Kidney tubule cell (primary cell): ENCODE data around the gene KRT80.

Experiments
- DNase-seq: peaks from one replicate; pipeline ENCODE4 v3.0.0-alpha.2; 2018; ENCODE audit warnings: low spot score

The KRT80 gene

DNA sequence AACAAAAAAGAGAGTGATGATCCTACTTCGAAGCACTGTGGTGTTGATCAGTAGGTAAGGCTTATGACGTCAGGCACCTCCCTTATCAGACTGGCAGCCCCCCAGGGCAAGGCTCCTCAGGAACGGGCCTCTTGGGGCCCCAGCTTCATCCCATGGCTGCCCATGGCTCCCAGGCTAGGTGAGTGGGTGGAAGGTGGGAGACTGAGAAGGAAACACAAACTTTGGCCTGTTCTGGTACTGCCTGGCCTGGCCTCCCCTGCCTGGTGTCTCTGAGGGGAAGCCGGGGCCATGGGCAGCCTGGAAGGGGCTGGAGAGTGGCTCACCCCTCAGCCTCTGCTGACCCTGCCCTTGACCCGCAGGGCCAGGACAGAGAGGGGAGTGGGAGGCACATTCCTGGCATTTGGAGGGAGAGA, 38.9 kb downstream of the KRT80 start:
- no peak for DNase-seq

- DNase-seq, result peak; percentile 80
Observed at GRCh38 chr12:52151837-52152783, 39.7 kb downstream of the KRT80 start.

DNA sequence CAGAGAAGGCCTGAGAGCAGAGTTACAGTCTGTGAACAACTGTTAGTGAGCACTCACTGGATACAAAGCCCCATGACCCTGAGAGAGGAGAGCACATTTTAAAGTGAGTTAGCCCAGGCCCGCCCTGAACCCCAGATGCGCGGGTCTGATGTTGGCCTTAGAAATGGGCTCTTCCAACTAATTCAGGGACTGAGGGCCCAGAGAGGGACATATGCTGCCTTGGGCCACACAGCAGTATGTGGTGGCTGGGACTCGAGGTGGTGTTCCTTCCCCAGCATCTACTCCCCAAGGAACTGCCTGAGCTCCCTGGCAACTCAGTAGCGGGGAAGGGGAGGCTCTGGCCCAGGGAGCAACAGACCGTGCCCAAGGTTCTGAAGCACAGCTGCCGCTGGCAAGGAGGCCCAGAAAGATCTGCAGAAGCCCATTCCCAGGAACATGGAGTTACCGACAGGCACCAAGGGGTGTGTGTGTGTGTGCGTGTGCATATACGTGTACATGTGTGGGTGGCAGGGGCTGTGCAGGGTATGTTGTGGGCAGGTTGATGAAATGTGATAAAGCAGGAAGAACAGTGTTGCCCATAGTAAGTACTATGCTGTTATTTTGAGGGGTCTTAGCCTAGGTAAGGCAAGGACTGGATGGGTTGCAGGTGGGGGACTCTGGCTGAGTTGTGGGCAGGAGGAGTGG, 40.5 kb downstream of the KRT80 start:
- DNase-seq, result no peak

DNA sequence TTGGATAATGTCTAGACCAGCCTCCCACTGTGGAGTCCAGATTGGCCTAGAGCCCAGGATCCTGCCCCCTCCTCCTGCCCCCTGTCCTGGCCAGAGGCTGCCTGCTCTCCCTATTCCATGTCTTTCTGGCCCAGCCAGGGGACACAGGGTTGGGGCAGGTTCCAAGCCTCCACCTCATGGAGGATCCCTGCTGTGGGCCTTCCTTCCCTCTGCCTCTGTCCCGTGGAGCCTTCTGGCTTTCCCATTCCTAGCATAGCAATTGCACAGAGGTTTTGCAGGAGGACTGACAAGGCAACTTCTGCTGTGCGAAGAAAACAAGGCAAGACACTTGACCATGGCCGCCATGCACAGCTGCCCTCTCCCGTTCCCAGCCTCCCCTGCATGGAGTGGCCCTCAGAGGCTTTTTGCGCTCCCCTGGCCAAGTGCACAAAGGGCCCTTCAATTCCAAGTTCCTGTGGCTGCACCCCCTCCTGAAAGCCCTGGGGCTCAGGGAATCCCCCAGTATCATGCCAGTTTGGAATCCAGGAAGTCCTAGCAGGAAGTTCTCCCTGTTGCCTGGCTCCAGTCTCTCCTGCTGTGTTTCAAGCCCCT, 42.1 kb downstream of the KRT80 start:
- DNase-seq, result peak; percentile 65

- no peak for DNase-seq
Observed at GRCh38 chr12:52149182-52149641, 42.6 kb downstream of the KRT80 start.

GRCh38 chr12:52148464-52149181, 43.2 kb downstream of the KRT80 start:
- peak; percentile 95 for DNase-seq

DNA sequence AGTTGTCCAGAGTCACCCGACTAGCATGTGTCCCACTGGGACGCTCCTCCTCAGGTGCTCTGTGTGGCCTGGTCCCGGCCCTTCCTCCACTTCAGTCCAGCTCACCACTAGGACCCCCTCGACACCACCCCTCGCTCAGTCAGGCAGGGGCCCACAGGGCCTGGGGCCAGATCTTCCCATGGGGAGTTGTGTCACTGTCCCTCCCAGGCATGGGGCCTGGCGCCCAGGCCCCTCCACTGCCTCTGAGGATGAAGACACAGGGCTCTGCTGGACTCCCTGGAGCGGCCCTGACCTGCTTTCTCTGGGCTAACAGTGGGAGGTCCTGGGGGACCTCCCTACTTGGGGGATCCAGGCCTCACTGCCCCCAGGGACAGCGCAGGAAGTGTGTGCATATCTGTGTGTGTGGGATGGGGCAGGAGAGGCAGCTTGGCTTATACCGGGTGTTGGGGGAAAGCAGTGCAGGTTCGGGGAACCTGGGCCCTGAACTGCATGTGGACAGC, 43.8 kb downstream of the KRT80 start:
- DNase-seq, result no peak

DNA sequence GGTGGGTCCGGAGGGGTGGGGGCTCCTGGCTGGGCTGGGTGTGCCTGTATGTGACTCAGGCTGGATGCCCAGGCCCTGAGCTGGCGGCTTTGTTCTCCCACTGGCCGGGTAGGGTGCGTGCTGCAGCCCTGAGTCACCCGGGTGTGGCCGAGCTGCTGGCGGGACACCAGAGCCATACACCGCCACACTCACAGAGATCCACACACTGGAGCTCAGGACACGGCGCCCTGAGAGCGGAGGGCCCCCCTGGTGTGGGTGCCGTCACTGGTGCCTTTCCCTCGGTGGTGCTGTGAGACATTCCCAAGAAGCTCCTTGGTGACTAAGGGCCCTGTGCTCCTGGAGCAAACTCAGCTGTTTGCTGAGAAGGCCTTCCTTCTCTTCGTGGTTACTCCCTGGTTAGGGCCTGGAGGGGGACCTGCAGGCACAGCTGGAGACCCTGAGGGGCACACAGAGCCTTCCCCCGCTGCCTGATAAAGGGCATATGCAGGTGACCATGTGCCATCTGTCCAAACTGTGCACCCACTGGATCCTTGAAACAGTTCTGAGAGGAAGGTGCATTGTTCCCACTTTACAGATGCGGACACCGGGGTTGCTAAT, 44.3 kb downstream of the KRT80 start:
- DNase-seq, result peak; percentile 100

DNA sequence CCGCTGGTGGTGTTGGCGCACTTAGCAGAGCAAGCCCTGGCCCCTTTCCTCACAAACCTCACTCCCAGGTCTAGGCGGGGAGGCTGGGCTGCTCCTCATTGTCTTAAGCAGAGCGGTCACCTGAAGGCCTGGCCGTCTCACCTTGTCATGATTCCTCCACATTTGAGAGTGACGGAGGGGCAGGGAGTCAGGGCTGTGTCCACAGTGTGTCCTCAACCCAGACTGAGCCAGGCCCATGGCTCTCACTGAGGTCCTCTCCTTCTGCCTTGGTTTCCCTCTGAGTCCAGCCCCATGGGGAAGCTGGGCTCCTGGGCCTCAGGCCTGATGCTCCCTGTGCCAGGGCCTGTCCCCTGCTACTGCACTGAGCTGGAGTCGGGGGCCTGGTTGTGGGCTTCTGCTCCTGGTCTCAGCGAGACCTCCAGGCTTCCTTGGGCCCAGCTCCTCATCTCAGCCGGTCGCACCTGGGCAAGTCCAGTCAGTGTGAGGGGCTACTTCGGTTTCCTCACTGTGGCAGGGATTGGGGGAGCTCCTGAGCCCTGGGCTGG, 44.9 kb downstream of the KRT80 start:
- DNase-seq, result no peak

DNA sequence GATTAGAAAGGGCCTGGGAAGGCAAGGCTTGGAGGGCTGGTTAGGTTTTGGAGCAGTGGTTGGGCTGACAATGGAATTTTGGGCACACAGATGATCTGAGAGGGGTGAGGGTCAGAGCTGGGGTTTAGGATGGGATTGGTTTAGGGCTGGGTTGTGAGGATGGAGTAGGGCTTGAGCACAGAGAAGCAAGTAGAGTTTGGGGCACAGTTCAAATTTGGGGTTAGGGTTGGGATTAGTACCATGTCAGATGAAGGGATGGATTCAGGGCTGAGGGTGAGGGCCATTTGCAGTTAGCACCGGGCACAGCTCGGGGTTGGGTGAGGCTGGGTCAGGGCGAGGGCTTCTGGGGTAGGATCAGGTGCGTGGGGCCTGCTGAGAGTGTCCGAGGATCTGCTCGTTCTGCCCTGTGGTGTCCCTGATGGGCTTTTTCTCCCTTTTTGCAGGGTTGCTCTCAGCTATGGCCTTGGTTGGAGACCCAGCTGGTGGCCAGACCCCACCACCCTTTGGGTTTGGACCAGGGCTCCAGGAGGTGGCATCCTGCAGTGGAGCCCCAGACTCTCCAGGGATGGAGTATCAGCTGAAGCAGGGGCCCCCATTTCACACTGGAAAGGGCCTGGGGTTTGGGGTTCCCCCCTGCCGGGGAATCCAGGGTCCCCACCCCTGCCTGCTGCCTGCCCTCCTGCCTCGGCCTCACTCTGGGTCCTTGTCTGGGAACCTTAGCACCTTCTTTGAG, 45.6 kb downstream of the KRT80 start:
- DNase-seq, result no peak

- DNase-seq, result no peak
Observed at GRCh38 chr12:52145228-52146088, 46.4 kb downstream of the KRT80 start.

- DNase-seq, result no peak
Observed at GRCh38 chr12:52144512-52145227, 47.1 kb downstream of the KRT80 start.

- DNase-seq, result no peak
Observed at GRCh38 chr12:52142431-52142830, 49.4 kb downstream of the KRT80 start.

GRCh38 chr12:52141875-52142274, 49.9 kb downstream of the KRT80 start:
- no peak for DNase-seq

GRCh38 chr12:52141306-52141705, 50.5 kb downstream of the KRT80 start:
- DNase-seq, result no peak

DNA sequence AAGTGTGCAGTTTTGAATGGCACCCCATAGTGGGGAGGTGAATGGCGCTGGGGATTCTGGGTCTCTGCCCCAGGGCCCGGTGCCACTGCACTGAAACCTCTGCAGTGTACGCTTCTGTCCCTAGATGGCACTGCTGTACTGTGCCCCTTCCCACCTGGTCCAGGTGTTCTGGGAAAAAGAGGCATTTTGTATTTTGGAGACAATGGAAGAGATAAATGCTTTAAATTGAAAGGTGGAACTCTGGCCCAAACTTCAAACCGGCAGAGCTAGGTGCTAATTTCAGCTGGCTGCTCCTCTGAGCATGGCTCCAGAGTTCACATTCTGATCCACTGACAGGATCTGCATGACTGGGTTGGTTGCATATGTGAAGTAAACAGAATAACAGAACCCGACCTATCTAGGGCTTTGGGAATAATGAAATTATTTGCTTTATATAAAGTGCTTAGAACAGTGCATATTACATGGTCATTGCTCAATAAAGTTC, 52.2 kb downstream of the KRT80 start:
- DNase-seq, result peak; percentile 59

GRCh38 chr12:52139147-52139546, 52.7 kb downstream of the KRT80 start:
- no peak for DNase-seq

GRCh38 chr12:52137746-52138145, 54.1 kb downstream of the KRT80 start:
- DNase-seq, result no peak

GRCh38 chr12:52132754-52133161, 59.1 kb downstream of the KRT80 start:
- DNase-seq, result no peak
